GM12891 (cell line): ENCODE measurements around the gene CMIP.

Experiments used
- PAX5 ChIP-seq: IDR thresholded peaks from 2 replicates; pipeline ENCODE4 v1.6.1; 2011; ENCODE audit warnings: low read length, moderate library complexity, mild to moderate bottlenecking; ENCODE audit not compliant: insufficient read depth, severe bottlenecking
- POLR2A ChIP-seq: IDR thresholded peaks from 2 replicates; pipeline ENCODE4 v1.6.1; 2011; ENCODE audit warnings: low read depth, low read length, control low read depth
- POLR2AphosphoS5 ChIP-seq: IDR thresholded peaks from 2 replicates; pipeline ENCODE4 v1.6.1; 2011; ENCODE audit warnings: low read depth, low read length, control low read depth
- POU2F2 ChIP-seq: IDR thresholded peaks from 2 replicates; pipeline ENCODE4 v1.6.1; 2011; ENCODE audit warnings: low read depth, mild to moderate bottlenecking, control low read depth, low read length, moderate library complexity
- SPI1 ChIP-seq: IDR thresholded peaks from 2 replicates; pipeline ENCODE4 v1.6.1; 2011; ENCODE audit warnings: low read depth, low read length, control low read depth
- TAF1 ChIP-seq: IDR thresholded peaks from 2 replicates; pipeline ENCODE4 v1.6.1; 2011; ENCODE audit warnings: low read depth, low read length, control low read depth

- TF ChIP-seq PAX5 (no peak), POU2F2 (no peak), TAF1 (no peak), POLR2A (no peak), SPI1 (no peak), POLR2AphosphoS5 (no peak)
Measured at GRCh38 chr16:81527477-81528178, 83.0 kb downstream of the CMIP start.
